GM23338 (cell line): ENCODE results near the gene ZNF273. TPM values are rescaled to one million over a fixed set of nuclear protein-coding genes. Genes with fewer than 3 reads are reported as not detected.
A peak's percentile ranks its signal among the peaks of the same experiment; 100 is the strongest.
"Not testable (repeated sequence)": the region's sequence is repeated elsewhere in the genome, so short reads cannot be mapped to it uniquely, and the experiment has no call there.

Experiments
- ATAC-seq: fragments of 200-7000 bp; cut with Tn5 transposase; 3 replicates; pipeline ENCODE4 v1.9.1; 2020
- DNase-seq: peaks from one replicate; pipeline ENCODE4 v3.0.0-alpha.2; 2015; ENCODE audit warnings: low spot score
- H2AFZ ChIP-seq: fragments of 200-600 bp; sonication (generic); 2 replicates; pipeline ENCODE4 v1.8.0; 2016; ENCODE audit warnings: antibody characterized with exemption, mild to moderate bottlenecking, moderate library complexity
- H3F3A ChIP-seq: fragments of 200-600 bp; sonication (generic); replicated peaks from 2 replicates; pipeline ENCODE4 v1.8.0; 2017; ENCODE audit warnings: antibody characterized with exemption, mixed run types, low read depth
- H3K27ac ChIP-seq: fragments of 200-600 bp; sonication (generic); 2 replicates; pipeline ENCODE4 v1.6.1; 2016; ENCODE audit warnings: low read depth
- H3K27me3 ChIP-seq: fragments of 200-600 bp; sonication (generic); 2 replicates; pipeline ENCODE4 v1.8.0; 2016; ENCODE audit warnings: mild to moderate bottlenecking, mixed run types, moderate library complexity; ENCODE audit not compliant: insufficient read depth
- H3K36me3 ChIP-seq: fragments of 200-600 bp; sonication (generic); 2 replicates; pipeline ENCODE4 v1.8.0; 2016; ENCODE audit warnings: mild to moderate bottlenecking; ENCODE audit not compliant: insufficient read depth
- H3K4me1 ChIP-seq: fragments of 200-600 bp; sonication (generic); 2 replicates; pipeline ENCODE4 v1.8.0; 2016; ENCODE audit warnings: mild to moderate bottlenecking, moderate library complexity; ENCODE audit not compliant: insufficient read depth
- H3K4me2 ChIP-seq: fragments of 200-600 bp; sonication (generic); 2 replicates; pipeline ENCODE4 v1.7.1; 2017; ENCODE audit warnings: mixed run types
- H3K4me3 ChIP-seq: fragments of 200-600 bp; sonication (generic); 2 replicates; pipeline ENCODE4 v1.6.1; 2016; ENCODE audit warnings: mixed run types
- H3K79me2 ChIP-seq: fragments of 200-600 bp; sonication (generic); replicated peaks from 2 replicates; pipeline ENCODE4 v1.8.0; 2017; ENCODE audit warnings: mild to moderate bottlenecking; ENCODE audit not compliant: insufficient read depth
- H3K9me2 ChIP-seq: fragments of 200-600 bp; sonication (generic); 2 replicates; pipeline ENCODE4 v1.8.0; 2017; ENCODE audit not compliant: insufficient read depth
- H4K20me1 ChIP-seq: fragments of 200-600 bp; sonication (generic); replicated peaks from 2 replicates; pipeline ENCODE4 v1.8.0; 2017; ENCODE audit warnings: mild to moderate bottlenecking; ENCODE audit not compliant: insufficient read depth
- H3K27ac Mint-ChIP-seq: 2 replicates; pipeline ENCODE4 v1.8.0; 2020; ENCODE audit warnings: inconsistent platforms, mild to moderate bottlenecking, moderate library complexity, mixed read lengths
- H3K27me3 Mint-ChIP-seq: 3 replicates; pipeline ENCODE4 v1.8.0; 2022; ENCODE audit warnings: low read depth, mild to moderate bottlenecking, moderate library complexity, mixed read lengths, inconsistent platforms; ENCODE audit not compliant: insufficient read depth, poor library complexity
- H3K36me3 Mint-ChIP-seq: 3 replicates; pipeline ENCODE4 v1.8.0; 2021; ENCODE audit warnings: low read depth, mild to moderate bottlenecking, inconsistent platforms, moderate library complexity, mixed read lengths
- H3K4me1 Mint-ChIP-seq: 3 replicates; pipeline ENCODE4 v1.8.0; 2020; ENCODE audit warnings: mild to moderate bottlenecking, inconsistent platforms, mixed read lengths
- H3K4me3 Mint-ChIP-seq: 3 replicates; pipeline ENCODE4 v1.8.0; 2021; ENCODE audit warnings: moderate library complexity, mild to moderate bottlenecking, inconsistent platforms, mixed read lengths
- H3K9me3 Mint-ChIP-seq: 3 replicates; pipeline ENCODE4 v1.8.0; 2020; ENCODE audit warnings: moderate library complexity, mild to moderate bottlenecking, inconsistent platforms, mixed read lengths
- CREB1 ChIP-seq: fragments of 250-450 bp; sonication (Bioruptor Pico); IDR thresholded peaks from 2 replicates; pipeline ENCODE4 v1.5.0; 2020; ENCODE audit warnings: low read depth, mild to moderate bottlenecking, moderate library complexity
- EZH2 ChIP-seq: fragments of 200-600 bp; sonication (generic); IDR thresholded peaks from one replicate; pipeline ENCODE4 v1.8.0; 2017; ENCODE audit warnings: antibody characterized with exemption, mild to moderate bottlenecking, low read depth; ENCODE audit not compliant: unreplicated experiment
- NANOG ChIP-seq: IDR thresholded peaks from 2 replicates; pipeline ENCODE4 v1.6.1; 2016; ENCODE audit warnings: antibody characterized with exemption, borderline replicate concordance
- POLR2AphosphoS5 ChIP-seq: IDR thresholded peaks from 2 replicates; pipeline ENCODE4 v1.6.1; 2016; ENCODE audit warnings: antibody characterized with exemption, low read depth
- ZNF331 ChIP-seq: fragments of 250-450 bp; sonication (Bioruptor Pico); IDR thresholded peaks from 2 replicates; pipeline ENCODE4 v1.5.0; 2020; ENCODE audit warnings: low read depth, mild to moderate bottlenecking, moderate library complexity
- polyA plus RNA-seq: library from polyadenylated mRNA; unstranded; fragments of >200 nt; fragmentation: Nextera tagmentation; extraction: Ambion mirVana; gene quantifications from 2 replicates; pipeline ENCODE4 v1.2.1, GENCODE V29; 2016
- total RNA-seq: library from RNA; depleted of rRNA; stranded (reverse); fragments of >200 nt; shearing (Covaris generic); gene quantifications from 2 replicates; pipeline ENCODE4 v1.2.3, GENCODE V29; 2014
- TF ChIP-seq, protein P1 (sequence below), 2 experiments: fragments of 200-600 bp in 1 of 2; sonication (generic) in 1 of 2; conservative IDR thresholded peaks; 2 replicates each; pipeline versions ENCODE4 v1.5.1 to v1.6.1; 2016 to 2017; ENCODE audit warnings: antibody characterized with exemption in 2 of 2, low read depth in 2 of 2, mild to moderate bottlenecking in 2 of 2, moderate library complexity in 1 of 2

Gene ZNF273
- total and polyA plus RNA-seq, 2 experiments from 2014 or later: 16.4 to 34.3 TPM

DNA sequence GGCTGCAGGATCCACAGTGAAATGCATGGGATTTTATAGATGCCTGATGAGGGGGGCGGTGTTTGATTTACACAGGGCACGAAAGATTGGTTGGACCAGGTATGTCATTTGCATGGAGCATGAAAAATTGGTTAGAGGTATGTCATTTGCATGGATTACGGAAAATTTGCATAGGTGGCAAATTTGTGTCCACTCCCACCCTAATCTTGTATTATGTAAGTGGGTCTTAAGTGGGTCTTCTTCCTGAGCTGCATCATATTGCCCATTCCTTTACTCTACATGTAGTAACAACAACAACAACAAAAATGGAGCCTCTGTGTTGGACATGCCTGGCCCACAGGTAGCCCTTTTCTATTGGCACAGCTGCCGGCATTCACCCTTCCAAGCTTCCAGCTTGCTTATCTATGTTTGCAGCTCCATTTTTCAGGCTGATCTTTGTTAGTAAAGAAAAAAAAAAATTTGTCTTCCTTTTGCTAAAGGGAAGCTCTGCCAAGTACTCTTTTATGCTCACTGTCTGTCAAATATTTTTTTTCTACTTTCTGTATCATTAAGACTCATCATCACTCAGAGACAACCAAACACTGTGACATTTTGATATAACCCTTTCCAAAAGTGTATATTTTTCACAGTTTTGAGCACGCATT is 10.3 kb upstream of the ZNF273 start (continued):
- TF ChIP-seq ZNF331 (CRISPR knock-in tag): no peak
- no peak for TF ChIP-seq EZH2

DNA sequence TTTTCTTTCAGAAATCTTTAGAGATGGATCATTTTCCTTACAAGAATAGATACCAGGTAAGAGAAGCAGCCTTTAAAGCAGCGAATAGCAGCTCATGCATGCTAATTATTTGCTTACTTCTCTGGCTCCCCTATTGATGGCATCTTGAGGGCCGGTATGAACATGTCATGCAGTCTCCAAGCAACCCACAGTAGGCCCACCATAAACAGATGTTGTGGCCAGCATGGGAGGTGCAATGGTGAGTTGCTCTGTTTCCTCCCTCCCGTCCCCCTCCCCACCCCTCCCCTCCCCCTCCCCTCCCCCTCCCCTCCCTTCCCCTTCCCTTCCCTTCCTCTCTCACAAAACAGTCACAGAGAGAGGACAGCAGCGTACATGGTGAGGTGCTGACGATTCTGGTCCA is 9.7 kb upstream of the ZNF273 start:
- Mint-ChIP-seq H3K4me3 (no peak overlapping the region), H3K4me1 (peaks cover 10% of the 10 kb centered on the region; the same call in 2 of the 3 replicates), H3K27me3 (peaks cover 35% of the 10 kb centered on the region), H3K9me3 (no peaks in the 10 kb centered on the region; the same call in 2 of the 3 replicates), H3K36me3 (no peaks in the 10 kb centered on the region; the same call in 2 of the 3 replicates), H3K27ac (no peak overlapping the region)
- H3K36me3 ChIP-seq: no peaks in the 10 kb centered on the region
- no peak overlapping the region for H3K4me3 ChIP-seq
- H3K27ac ChIP-seq: no peak overlapping the region
- peaks cover 8% of the 10 kb centered on the region for H3K4me1 ChIP-seq
- H3K27me3 ChIP-seq: peaks cover 39% of the 10 kb centered on the region
- DNase-seq: peak; percentile 50
- H3K4me2 ChIP-seq: 0 out of 2 replicates have a peak overlapping the region, but pooled peaks have one; percentile 48
- H3K9me2 ChIP-seq: no peaks in the 10 kb centered on the region
- TF ChIP-seq, protein P1, sequence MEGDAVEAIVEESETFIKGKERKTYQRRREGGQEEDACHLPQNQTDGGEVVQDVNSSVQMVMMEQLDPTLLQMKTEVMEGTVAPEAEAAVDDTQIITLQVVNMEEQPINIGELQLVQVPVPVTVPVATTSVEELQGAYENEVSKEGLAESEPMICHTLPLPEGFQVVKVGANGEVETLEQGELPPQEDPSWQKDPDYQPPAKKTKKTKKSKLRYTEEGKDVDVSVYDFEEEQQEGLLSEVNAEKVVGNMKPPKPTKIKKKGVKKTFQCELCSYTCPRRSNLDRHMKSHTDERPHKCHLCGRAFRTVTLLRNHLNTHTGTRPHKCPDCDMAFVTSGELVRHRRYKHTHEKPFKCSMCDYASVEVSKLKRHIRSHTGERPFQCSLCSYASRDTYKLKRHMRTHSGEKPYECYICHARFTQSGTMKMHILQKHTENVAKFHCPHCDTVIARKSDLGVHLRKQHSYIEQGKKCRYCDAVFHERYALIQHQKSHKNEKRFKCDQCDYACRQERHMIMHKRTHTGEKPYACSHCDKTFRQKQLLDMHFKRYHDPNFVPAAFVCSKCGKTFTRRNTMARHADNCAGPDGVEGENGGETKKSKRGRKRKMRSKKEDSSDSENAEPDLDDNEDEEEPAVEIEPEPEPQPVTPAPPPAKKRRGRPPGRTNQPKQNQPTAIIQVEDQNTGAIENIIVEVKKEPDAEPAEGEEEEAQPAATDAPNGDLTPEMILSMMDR (conservative IDR thresholded peaks at IDR 0.05; ENCODE audit: low read depth in 2 of 2): no peak
- TF ChIP-seq CREB1 (CRISPR knock-in tag) (no peak), POLR2AphosphoS5 (no peak)
- peak; percentile 7; the same call in 2 of the 3 replicates for ATAC-seq
- H3K79me2 ChIP-seq: no peaks in the 10 kb centered on the region
- H4K20me1 ChIP-seq: no peaks in the 10 kb centered on the region
- 0 out of 2 replicates have a peak overlapping the region, but pooled peaks have one; percentile 78 for H2AFZ ChIP-seq
- no peaks in the 10 kb centered on the region for H3F3A ChIP-seq

- H3K36me3 ChIP-seq, H3K36me3 Mint-ChIP-seq, H3K27me3 Mint-ChIP-seq, ATAC-seq, H3K9me3 Mint-ChIP-seq, H3K27me3 ChIP-seq, H3F3A ChIP-seq, H3K9me2 ChIP-seq: not testable (repeated sequence)
- H3K27ac ChIP-seq: peak overlapping the region; percentile 98
- peaks cover 37% of the 10 kb centered on the region for H3K4me1 ChIP-seq
- Mint-ChIP-seq H3K27ac (peak overlapping the region; percentile 100), H3K4me1 (peaks cover 32% of the 10 kb centered on the region), H3K4me3 (peak overlapping the region; percentile 99)
- H3K79me2 ChIP-seq: peaks cover 43% of the 10 kb centered on the region
- H4K20me1 ChIP-seq: peaks cover 21% of the 10 kb centered on the region
- DNase-seq: peak; percentile 58
- peak overlapping the region; percentile 97 for H3K4me3 ChIP-seq
- peak overlapping the region; percentile 99 for H3K4me2 ChIP-seq
- H2AFZ ChIP-seq: peak overlapping the region; percentile 84
Measured at GRCh38 chr7:64902461-64902805, 640 bp upstream of the ZNF273 start.

- H3K36me3 ChIP-seq: no peaks in the 10 kb centered on the region
- H3K36me3 Mint-ChIP-seq: peaks cover 4% of the 10 kb centered on the region; the same call in 2 of the 3 replicates
- H3K27me3 Mint-ChIP-seq: peaks cover 2% of the 10 kb centered on the region
- peak overlapping the region; percentile 97 for H3K4me3 ChIP-seq
- peaks cover 46% of the 10 kb centered on the region for H3K4me1 ChIP-seq
- H3K9me3 Mint-ChIP-seq: peaks cover 6% of the 10 kb centered on the region; the same call in 1 of the 3 replicates
- H3K4me1 Mint-ChIP-seq: peaks cover 42% of the 10 kb centered on the region
- peak overlapping the region; percentile 99 for H3K4me2 ChIP-seq
- no peaks in the 10 kb centered on the region for H3F3A ChIP-seq
- H3K27me3 ChIP-seq: no peaks in the 10 kb centered on the region
- no peak overlapping the region for H3K27ac ChIP-seq
- no peak overlapping the region for H3K27ac Mint-ChIP-seq
- H3K79me2 ChIP-seq: peaks cover 59% of the 10 kb centered on the region
- no peaks in the 10 kb centered on the region for H3K9me2 ChIP-seq
- H4K20me1 ChIP-seq: peaks cover 37% of the 10 kb centered on the region
- H2AFZ ChIP-seq: no peak overlapping the region
- no peak for DNase-seq
- TF ChIP-seq NANOG (no peak), ZNF331 (CRISPR knock-in tag) (no peak)
- ATAC-seq: no peak
- peak overlapping the region; percentile 99 for H3K4me3 Mint-ChIP-seq
Measured at GRCh38 chr7:64904008-64904407, 935 bp downstream of the ZNF273 start.
